GM23338 (cell line): ENCODE results near the gene TGFBR1. TPM values are rescaled to one million over a fixed set of nuclear protein-coding genes. Genes with fewer than 3 reads are reported as not detected.

Experiments
- ATAC-seq: fragments of 200-7000 bp; cut with Tn5 transposase; 3 replicates; pipeline ENCODE4 v1.9.1; 2020
- DNase-seq: peaks from one replicate; pipeline ENCODE4 v3.0.0-alpha.2; 2015; ENCODE audit warnings: low spot score
- H2AFZ ChIP-seq: fragments of 200-600 bp; sonication (generic); 2 replicates; pipeline ENCODE4 v1.8.0; 2016; ENCODE audit warnings: antibody characterized with exemption, mild to moderate bottlenecking, moderate library complexity
- H3F3A ChIP-seq: fragments of 200-600 bp; sonication (generic); replicated peaks from 2 replicates; pipeline ENCODE4 v1.8.0; 2017; ENCODE audit warnings: antibody characterized with exemption, mixed run types, low read depth
- H3K27ac ChIP-seq: fragments of 200-600 bp; sonication (generic); 2 replicates; pipeline ENCODE4 v1.6.1; 2016; ENCODE audit warnings: low read depth
- H3K27me3 ChIP-seq: fragments of 200-600 bp; sonication (generic); 2 replicates; pipeline ENCODE4 v1.8.0; 2016; ENCODE audit warnings: mild to moderate bottlenecking, mixed run types, moderate library complexity; ENCODE audit not compliant: insufficient read depth
- H3K36me3 ChIP-seq: fragments of 200-600 bp; sonication (generic); 2 replicates; pipeline ENCODE4 v1.8.0; 2016; ENCODE audit warnings: mild to moderate bottlenecking; ENCODE audit not compliant: insufficient read depth
- H3K4me1 ChIP-seq: fragments of 200-600 bp; sonication (generic); 2 replicates; pipeline ENCODE4 v1.8.0; 2016; ENCODE audit warnings: mild to moderate bottlenecking, moderate library complexity; ENCODE audit not compliant: insufficient read depth
- H3K4me2 ChIP-seq: fragments of 200-600 bp; sonication (generic); 2 replicates; pipeline ENCODE4 v1.7.1; 2017; ENCODE audit warnings: mixed run types
- H3K4me3 ChIP-seq: fragments of 200-600 bp; sonication (generic); 2 replicates; pipeline ENCODE4 v1.6.1; 2016; ENCODE audit warnings: mixed run types
- H3K79me2 ChIP-seq: fragments of 200-600 bp; sonication (generic); replicated peaks from 2 replicates; pipeline ENCODE4 v1.8.0; 2017; ENCODE audit warnings: mild to moderate bottlenecking; ENCODE audit not compliant: insufficient read depth
- H3K9me2 ChIP-seq: fragments of 200-600 bp; sonication (generic); 2 replicates; pipeline ENCODE4 v1.8.0; 2017; ENCODE audit not compliant: insufficient read depth
- H4K20me1 ChIP-seq: fragments of 200-600 bp; sonication (generic); replicated peaks from 2 replicates; pipeline ENCODE4 v1.8.0; 2017; ENCODE audit warnings: mild to moderate bottlenecking; ENCODE audit not compliant: insufficient read depth
- H3K27ac Mint-ChIP-seq: 2 replicates; pipeline ENCODE4 v1.8.0; 2020; ENCODE audit warnings: inconsistent platforms, mild to moderate bottlenecking, moderate library complexity, mixed read lengths
- H3K27me3 Mint-ChIP-seq: 3 replicates; pipeline ENCODE4 v1.8.0; 2022; ENCODE audit warnings: low read depth, mild to moderate bottlenecking, moderate library complexity, mixed read lengths, inconsistent platforms; ENCODE audit not compliant: insufficient read depth, poor library complexity
- H3K36me3 Mint-ChIP-seq: 3 replicates; pipeline ENCODE4 v1.8.0; 2021; ENCODE audit warnings: low read depth, mild to moderate bottlenecking, inconsistent platforms, moderate library complexity, mixed read lengths
- H3K4me1 Mint-ChIP-seq: 3 replicates; pipeline ENCODE4 v1.8.0; 2020; ENCODE audit warnings: mild to moderate bottlenecking, inconsistent platforms, mixed read lengths
- H3K4me3 Mint-ChIP-seq: 3 replicates; pipeline ENCODE4 v1.8.0; 2021; ENCODE audit warnings: moderate library complexity, mild to moderate bottlenecking, inconsistent platforms, mixed read lengths
- H3K9me3 Mint-ChIP-seq: 3 replicates; pipeline ENCODE4 v1.8.0; 2020; ENCODE audit warnings: moderate library complexity, mild to moderate bottlenecking, inconsistent platforms, mixed read lengths
- EZH2 ChIP-seq: fragments of 200-600 bp; sonication (generic); IDR thresholded peaks from one replicate; pipeline ENCODE4 v1.8.0; 2017; ENCODE audit warnings: antibody characterized with exemption, mild to moderate bottlenecking, low read depth; ENCODE audit not compliant: unreplicated experiment
- JUNB ChIP-seq: IDR thresholded peaks from one replicate; pipeline ENCODE4 v1.6.1; 2016; ENCODE audit warnings: antibody characterized with exemption; ENCODE audit not compliant: unreplicated experiment
- POLR2AphosphoS5 ChIP-seq: IDR thresholded peaks from 2 replicates; pipeline ENCODE4 v1.6.1; 2016; ENCODE audit warnings: antibody characterized with exemption, low read depth
- STAT1 ChIP-seq: IDR thresholded peaks from one replicate; pipeline ENCODE4 v1.6.1; 2016; ENCODE audit warnings: antibody characterized with exemption; ENCODE audit not compliant: unreplicated experiment
- ZNF114 ChIP-seq: fragments of 250-450 bp; sonication (Bioruptor Pico); IDR thresholded peaks from 2 replicates; pipeline ENCODE4 v1.5.0; 2020; ENCODE audit warnings: mild to moderate bottlenecking, moderate library complexity
- polyA plus RNA-seq: library from polyadenylated mRNA; unstranded; fragments of >200 nt; fragmentation: Nextera tagmentation; extraction: Ambion mirVana; gene quantifications from 2 replicates; pipeline ENCODE4 v1.2.1, GENCODE V29; 2016
- total RNA-seq: library from RNA; depleted of rRNA; stranded (reverse); fragments of >200 nt; shearing (Covaris generic); gene quantifications from 2 replicates; pipeline ENCODE4 v1.2.3, GENCODE V29; 2014
- TF ChIP-seq, protein P1 (sequence below): fragments of 250-450 bp; sonication (Bioruptor Pico); IDR thresholded peaks from 2 replicates; pipeline ENCODE4 v1.5.0; 2020; ENCODE audit warnings: mild to moderate bottlenecking, moderate library complexity
- TF ChIP-seq, protein P2 (sequence below): IDR thresholded peaks from 2 replicates; pipeline ENCODE4 v1.6.1; 2016; ENCODE audit warnings: antibody characterized with exemption
- TF ChIP-seq, protein P3 (sequence below), 2 experiments: fragments of 200-600 bp in 1 of 2; sonication (generic) in 1 of 2; conservative IDR thresholded peaks; 2 replicates each; pipeline versions ENCODE4 v1.5.1 to v1.6.1; 2016 to 2017; ENCODE audit warnings: antibody characterized with exemption in 2 of 2, low read depth in 2 of 2, mild to moderate bottlenecking in 2 of 2, moderate library complexity in 1 of 2

Gene TGFBR1
- total and polyA plus RNA-seq, 2 experiments from 2014 or later, result 9.3 to 40.2 TPM

DNA sequence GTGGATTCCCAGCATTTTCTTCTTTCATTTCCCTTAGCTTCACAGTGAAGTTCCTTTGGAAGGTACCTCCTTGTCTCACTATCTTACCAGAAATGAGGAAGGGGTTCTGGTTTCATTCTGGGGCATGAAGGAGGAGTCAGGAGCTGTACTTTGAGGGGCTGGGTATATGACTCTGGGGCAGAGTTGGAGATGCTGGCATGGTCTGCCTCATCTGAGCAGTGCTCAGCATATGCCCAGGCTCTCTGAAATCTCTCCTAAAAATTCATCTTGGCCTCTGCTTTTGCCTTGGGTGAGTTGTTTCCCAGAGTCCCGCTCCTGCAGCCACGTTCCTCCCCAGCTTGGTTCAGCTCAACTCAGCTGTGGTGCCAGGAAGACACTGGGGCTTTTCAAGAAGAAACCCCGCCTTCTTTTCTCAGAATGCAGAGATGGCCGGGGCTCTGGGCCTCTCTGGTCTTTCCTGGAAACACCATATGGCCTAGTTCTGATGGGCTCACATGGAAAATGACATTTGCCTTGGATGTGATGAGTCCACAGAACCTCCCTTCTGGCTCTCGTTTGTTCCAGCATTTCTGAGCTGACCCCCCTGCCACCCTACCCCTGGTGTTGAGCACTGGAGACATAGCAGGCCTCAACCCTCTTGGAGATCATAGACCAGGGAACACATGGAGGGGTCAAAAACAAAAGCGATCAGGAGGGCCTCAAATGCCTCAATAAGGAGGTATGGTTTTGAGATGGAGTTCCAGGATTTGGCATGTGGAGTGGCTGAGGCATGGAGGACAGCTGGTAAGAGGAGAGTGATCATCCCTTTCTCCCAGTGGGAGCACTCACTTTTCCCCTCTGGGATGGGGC is 12.0 kb upstream of the TGFBR1 start (continued):
- TF ChIP-seq, protein P1, sequence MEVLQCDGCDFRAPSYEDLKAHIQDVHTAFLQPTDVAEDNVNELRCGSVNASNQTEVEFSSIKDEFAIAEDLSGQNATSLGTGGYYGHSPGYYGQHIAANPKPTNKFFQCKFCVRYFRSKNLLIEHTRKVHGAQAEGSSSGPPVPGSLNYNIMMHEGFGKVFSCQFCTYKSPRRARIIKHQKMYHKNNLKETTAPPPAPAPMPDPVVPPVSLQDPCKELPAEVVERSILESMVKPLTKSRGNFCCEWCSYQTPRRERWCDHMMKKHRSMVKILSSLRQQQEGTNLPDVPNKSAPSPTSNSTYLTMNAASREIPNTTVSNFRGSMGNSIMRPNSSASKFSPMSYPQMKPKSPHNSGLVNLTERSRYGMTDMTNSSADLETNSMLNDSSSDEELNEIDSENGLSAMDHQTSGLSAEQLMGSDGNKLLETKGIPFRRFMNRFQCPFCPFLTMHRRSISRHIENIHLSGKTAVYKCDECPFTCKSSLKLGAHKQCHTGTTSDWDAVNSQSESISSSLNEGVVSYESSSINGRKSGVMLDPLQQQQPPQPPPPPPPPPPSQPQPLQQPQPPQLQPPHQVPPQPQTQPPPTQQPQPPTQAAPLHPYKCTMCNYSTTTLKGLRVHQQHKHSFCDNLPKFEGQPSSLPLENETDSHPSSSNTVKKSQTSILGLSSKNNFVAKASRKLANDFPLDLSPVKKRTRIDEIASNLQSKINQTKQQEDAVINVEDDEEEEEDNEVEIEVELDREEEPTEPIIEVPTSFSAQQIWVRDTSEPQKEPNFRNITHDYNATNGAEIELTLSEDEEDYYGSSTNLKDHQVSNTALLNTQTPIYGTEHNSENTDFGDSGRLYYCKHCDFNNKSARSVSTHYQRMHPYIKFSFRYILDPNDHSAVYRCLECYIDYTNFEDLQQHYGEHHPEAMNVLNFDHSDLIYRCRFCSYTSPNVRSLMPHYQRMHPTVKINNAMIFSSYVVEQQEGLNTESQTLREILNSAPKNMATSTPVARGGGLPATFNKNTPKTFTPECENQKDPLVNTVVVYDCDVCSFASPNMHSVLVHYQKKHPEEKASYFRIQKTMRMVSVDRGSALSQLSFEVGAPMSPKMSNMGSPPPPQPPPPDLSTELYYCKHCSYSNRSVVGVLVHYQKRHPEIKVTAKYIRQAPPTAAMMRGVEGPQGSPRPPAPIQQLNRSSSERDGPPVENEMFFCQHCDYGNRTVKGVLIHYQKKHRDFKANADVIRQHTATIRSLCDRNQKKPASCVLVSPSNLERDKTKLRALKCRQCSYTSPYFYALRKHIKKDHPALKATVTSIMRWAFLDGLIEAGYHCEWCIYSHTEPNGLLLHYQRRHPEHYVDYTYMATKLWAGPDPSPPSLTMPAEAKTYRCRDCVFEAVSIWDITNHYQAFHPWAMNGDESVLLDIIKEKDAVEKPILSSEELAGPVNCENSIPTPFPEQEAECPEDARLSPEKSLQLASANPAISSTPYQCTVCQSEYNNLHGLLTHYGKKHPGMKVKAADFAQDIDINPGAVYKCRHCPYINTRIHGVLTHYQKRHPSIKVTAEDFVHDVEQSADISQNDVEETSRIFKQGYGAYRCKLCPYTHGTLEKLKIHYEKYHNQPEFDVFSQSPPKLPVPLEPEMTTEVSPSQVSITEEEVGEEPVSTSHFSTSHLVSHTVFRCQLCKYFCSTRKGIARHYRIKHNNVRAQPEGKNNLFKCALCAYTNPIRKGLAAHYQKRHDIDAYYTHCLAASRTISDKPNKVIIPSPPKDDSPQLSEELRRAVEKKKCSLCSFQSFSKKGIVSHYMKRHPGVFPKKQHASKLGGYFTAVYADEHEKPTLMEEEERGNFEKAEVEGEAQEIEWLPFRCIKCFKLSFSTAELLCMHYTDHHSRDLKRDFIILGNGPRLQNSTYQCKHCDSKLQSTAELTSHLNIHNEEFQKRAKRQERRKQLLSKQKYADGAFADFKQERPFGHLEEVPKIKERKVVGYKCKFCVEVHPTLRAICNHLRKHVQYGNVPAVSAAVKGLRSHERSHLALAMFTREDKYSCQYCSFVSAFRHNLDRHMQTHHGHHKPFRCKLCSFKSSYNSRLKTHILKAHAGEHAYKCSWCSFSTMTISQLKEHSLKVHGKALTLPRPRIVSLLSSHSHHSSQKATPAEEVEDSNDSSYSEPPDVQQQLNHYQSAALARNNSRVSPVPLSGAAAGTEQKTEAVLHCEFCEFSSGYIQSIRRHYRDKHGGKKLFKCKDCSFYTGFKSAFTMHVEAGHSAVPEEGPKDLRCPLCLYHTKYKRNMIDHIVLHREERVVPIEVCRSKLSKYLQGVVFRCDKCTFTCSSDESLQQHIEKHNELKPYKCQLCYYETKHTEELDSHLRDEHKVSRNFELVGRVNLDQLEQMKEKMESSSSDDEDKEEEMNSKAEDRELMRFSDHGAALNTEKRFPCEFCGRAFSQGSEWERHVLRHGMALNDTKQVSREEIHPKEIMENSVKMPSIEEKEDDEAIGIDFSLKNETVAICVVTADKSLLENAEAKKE (CRISPR knock-in tag), result no peak
- TF ChIP-seq STAT1 (no peak), JUNB (no peak), ZNF114 (CRISPR knock-in tag) (no peak)
- TF ChIP-seq, protein P2, sequence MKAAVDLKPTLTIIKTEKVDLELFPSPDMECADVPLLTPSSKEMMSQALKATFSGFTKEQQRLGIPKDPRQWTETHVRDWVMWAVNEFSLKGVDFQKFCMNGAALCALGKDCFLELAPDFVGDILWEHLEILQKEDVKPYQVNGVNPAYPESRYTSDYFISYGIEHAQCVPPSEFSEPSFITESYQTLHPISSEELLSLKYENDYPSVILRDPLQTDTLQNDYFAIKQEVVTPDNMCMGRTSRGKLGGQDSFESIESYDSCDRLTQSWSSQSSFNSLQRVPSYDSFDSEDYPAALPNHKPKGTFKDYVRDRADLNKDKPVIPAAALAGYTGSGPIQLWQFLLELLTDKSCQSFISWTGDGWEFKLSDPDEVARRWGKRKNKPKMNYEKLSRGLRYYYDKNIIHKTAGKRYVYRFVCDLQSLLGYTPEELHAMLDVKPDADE, result no peak

DNA sequence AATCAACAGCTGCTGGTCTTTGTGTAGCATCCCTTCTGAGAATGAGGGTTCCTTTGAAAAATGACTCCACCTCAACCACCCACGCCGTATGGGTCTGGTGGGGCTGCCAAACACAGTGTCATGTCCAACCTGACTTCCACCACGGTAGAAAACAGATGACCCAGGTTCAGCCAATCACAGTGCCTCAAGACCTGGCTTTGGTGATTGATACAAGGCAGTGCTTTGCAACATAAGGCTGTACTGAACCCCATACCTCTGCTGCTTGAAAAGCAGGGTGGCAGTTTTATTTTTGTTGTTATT is 11.5 kb upstream of the TGFBR1 start:
- no peak overlapping the region for H3K27ac Mint-ChIP-seq
- H3K9me3 Mint-ChIP-seq, result peaks cover 23% of the 10 kb centered on the region
- H3K4me1 Mint-ChIP-seq, result peaks cover 14% of the 10 kb centered on the region
- Histone ChIP-seq H3F3A (no peaks in the 10 kb centered on the region), H4K20me1 (no peaks in the 10 kb centered on the region), H3K27ac (no peak overlapping the region), H3K79me2 (no peaks in the 10 kb centered on the region), H3K9me2 (no peaks in the 10 kb centered on the region), H3K4me2 (no peak overlapping the region), H2AFZ (no peak overlapping the region), H3K27me3 (no peaks in the 10 kb centered on the region), H3K36me3 (0 out of 2 replicates have a peak, but pooled peaks cover 3% of the 10 kb centered on the region), H3K4me3 (no peak overlapping the region), H3K4me1 (no peaks in the 10 kb centered on the region; the same call in 1 of the 2 replicates)
- DNase-seq (no peak), ATAC-seq (no peak)
- H3K4me3 Mint-ChIP-seq, result no peak overlapping the region
- 0 out of 3 replicates have a peak, but pooled peaks cover 3% of the 10 kb centered on the region for H3K36me3 Mint-ChIP-seq
- peaks cover 4% of the 10 kb centered on the region for H3K27me3 Mint-ChIP-seq
- TF ChIP-seq EZH2 (no peak), POLR2AphosphoS5 (no peak)
- TF ChIP-seq, protein P3, sequence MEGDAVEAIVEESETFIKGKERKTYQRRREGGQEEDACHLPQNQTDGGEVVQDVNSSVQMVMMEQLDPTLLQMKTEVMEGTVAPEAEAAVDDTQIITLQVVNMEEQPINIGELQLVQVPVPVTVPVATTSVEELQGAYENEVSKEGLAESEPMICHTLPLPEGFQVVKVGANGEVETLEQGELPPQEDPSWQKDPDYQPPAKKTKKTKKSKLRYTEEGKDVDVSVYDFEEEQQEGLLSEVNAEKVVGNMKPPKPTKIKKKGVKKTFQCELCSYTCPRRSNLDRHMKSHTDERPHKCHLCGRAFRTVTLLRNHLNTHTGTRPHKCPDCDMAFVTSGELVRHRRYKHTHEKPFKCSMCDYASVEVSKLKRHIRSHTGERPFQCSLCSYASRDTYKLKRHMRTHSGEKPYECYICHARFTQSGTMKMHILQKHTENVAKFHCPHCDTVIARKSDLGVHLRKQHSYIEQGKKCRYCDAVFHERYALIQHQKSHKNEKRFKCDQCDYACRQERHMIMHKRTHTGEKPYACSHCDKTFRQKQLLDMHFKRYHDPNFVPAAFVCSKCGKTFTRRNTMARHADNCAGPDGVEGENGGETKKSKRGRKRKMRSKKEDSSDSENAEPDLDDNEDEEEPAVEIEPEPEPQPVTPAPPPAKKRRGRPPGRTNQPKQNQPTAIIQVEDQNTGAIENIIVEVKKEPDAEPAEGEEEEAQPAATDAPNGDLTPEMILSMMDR (conservative IDR thresholded peaks at IDR 0.05; ENCODE audit: low read depth in 2 of 2), result no peak
